Stomach (tissue), 9 donors: ENCODE measurements around the gene NCKAP5. TPM values are rescaled to one million over a fixed set of nuclear protein-coding genes. Genes with fewer than 3 reads are reported as not detected.

Experiments
- DNase-seq, 2 donors: peaks; one replicate each; pipeline versions ENCODE4 v3.0.0 to v3.0.0-alpha.2; 2013 to 2019
- H3K27ac ChIP-seq, 5 donors: fragments of 200-600 bp in 4 of 5; sonication (generic) in 4 of 5; one replicate each; pipeline ENCODE4 v1.5.1; 2013 to 2019; ENCODE audit warnings: mild to moderate bottlenecking in 1 of 5, moderate library complexity in 1 of 5
- H3K27me3 ChIP-seq, 3 donors: fragments of 200-600 bp; sonication (generic); one replicate each; pipeline ENCODE4 v1.5.1; 2017 to 2019; ENCODE audit warnings: mixed run types in 1 of 3
- H3K36me3 ChIP-seq, 4 donors: fragments of 200-600 bp; sonication (generic); 1 replicate in 3 of 4; 2 replicates in 1 of 4; pipeline ENCODE4 v1.5.1; 2016 to 2019
- H3K4me1 ChIP-seq, 4 donors: fragments of 200-600 bp; sonication (generic); one replicate each; pipeline ENCODE4 v1.5.1; 2016 to 2019
- H3K4me3 ChIP-seq, 4 donors: fragments of 200-600 bp; sonication (generic) in 3 of 4; one replicate each; pipeline ENCODE4 v1.5.1; 2016 to 2019; ENCODE audit warnings: mild to moderate bottlenecking in 1 of 4
- H3K9me3 ChIP-seq, 4 donors: fragments of 200-600 bp; sonication (generic); one replicate each; pipeline ENCODE4 v1.5.1; 2016 to 2019
- EP300 ChIP-seq: sonication (generic); formaldehyde crosslinking; IDR thresholded peaks from one replicate; pipeline ENCODE4 v1.6.1; 2017; ENCODE audit warnings: antibody characterized with exemption
- POLR2A ChIP-seq, 4 donors: fragments of 450-650 bp; IDR thresholded peaks; one replicate each; pipeline ENCODE4 v1.6.1; 2016; ENCODE audit warnings: antibody characterized with exemption in 4 of 4, control low read depth in 2 of 4, mild to moderate bottlenecking in 1 of 4, moderate library complexity in 1 of 4
- POLR2AphosphoS5 ChIP-seq, 3 donors: sonication (generic); formaldehyde crosslinking; IDR thresholded peaks; one replicate each; pipeline ENCODE4 v1.6.1; 2016; ENCODE audit warnings: antibody characterized with exemption in 3 of 3
- WGBS, 5 donors: extraction: QIAGEN DNeasy Blood & Tissue Kit in 3 of 5; methylation state at CpG; one replicate each; pipeline versions ENCODE4 v1.1.5 to v1.1.7; 2013 to 2018; 5-methylcytosine and 5-hydroxymethylcytosine counted together
- intact Hi-C: fragments of 100-400 bp; cut with DNase I; formaldehyde crosslinking; loops from one replicate; pipeline ENCODE4 v1.15.1; 2023; ENCODE audit warnings: low total_unique reads
- polyA plus RNA-seq, 3 donors: library from polyadenylated mRNA; stranded (reverse); fragments of 200-250 nt; gene quantifications; one replicate each; pipeline ENCODE4 v1.2.3, GENCODE V29; 2013
- total RNA-seq, 5 donors: library from RNA; depleted of rRNA; stranded (reverse); fragments of >200 nt; gene quantifications; one replicate each; pipeline versions ENCODE4 v1.1.0 to v1.2.3, GENCODE V29; 2014 to 2016
- TF ChIP-seq, protein P1 (sequence below), 7 experiments: fragments of 450-650 bp in 4 of 7; fragments of 200-600 bp in 3 of 7; sonication (generic) in 3 of 7; IDR thresholded peaks; one replicate each; pipeline ENCODE4 v1.5.1; 2016 to 2019; ENCODE audit warnings: antibody characterized with exemption in 7 of 7, control low read depth in 2 of 7, mild to moderate bottlenecking in 1 of 7
- donor health status: healthy with polysubstance abuse.
- donor health status: Bipolar disorder and iron deficiency.
- donor health status: healthy.

Gene NCKAP5
- total and polyA plus RNA-seq, 8 donors = 0.58 to 8.0 (median 1.6) TPM; not detected in 1

DNA sequence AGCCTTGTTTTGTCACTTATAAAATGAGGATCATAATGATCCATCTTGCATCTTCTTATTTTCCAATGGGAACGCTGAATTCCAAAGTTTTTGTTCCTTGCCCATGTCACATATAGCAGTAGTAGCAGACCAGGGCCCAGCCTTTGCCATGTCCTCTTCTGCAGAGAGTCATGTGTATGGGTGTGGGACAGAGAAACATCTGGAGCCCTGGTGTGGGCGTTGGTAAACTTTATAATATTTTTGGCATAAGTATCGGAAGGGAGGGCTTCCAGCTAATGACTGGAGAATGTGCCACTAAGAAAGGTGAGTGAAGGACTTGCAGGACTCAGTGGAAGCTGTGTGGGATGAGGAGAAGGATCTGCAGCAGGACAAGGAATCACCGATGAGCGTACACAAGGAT, 157.2 kb downstream of the NCKAP5 start:
- WGBS, 5 donors = 85 to 90% (median 88%) methylated on average over 5 of the region's 5 CpGs
- Histone ChIP-seq H3K9me3 (no peaks in the 10 kb centered on the region), H3K36me3 (no peaks in the 10 kb centered on the region), H3K27ac (no peak overlapping the region), H3K4me1 (no peaks in the 10 kb centered on the region), H3K4me3 (no peak overlapping the region), H3K27me3 (no peaks in the 10 kb centered on the region)
- intact Hi-C loops = no loop called here
- DNase-seq = no peak
- TF ChIP-seq, protein P1, sequence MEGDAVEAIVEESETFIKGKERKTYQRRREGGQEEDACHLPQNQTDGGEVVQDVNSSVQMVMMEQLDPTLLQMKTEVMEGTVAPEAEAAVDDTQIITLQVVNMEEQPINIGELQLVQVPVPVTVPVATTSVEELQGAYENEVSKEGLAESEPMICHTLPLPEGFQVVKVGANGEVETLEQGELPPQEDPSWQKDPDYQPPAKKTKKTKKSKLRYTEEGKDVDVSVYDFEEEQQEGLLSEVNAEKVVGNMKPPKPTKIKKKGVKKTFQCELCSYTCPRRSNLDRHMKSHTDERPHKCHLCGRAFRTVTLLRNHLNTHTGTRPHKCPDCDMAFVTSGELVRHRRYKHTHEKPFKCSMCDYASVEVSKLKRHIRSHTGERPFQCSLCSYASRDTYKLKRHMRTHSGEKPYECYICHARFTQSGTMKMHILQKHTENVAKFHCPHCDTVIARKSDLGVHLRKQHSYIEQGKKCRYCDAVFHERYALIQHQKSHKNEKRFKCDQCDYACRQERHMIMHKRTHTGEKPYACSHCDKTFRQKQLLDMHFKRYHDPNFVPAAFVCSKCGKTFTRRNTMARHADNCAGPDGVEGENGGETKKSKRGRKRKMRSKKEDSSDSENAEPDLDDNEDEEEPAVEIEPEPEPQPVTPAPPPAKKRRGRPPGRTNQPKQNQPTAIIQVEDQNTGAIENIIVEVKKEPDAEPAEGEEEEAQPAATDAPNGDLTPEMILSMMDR (IDR thresholded peaks at IDR 0.05) = no peak
- TF ChIP-seq POLR2AphosphoS5 (IDR thresholded peaks at IDR 0.05) (no peak), POLR2A (IDR thresholded peaks at IDR 0.05) (no peak), EP300 (no peak)

DNA sequence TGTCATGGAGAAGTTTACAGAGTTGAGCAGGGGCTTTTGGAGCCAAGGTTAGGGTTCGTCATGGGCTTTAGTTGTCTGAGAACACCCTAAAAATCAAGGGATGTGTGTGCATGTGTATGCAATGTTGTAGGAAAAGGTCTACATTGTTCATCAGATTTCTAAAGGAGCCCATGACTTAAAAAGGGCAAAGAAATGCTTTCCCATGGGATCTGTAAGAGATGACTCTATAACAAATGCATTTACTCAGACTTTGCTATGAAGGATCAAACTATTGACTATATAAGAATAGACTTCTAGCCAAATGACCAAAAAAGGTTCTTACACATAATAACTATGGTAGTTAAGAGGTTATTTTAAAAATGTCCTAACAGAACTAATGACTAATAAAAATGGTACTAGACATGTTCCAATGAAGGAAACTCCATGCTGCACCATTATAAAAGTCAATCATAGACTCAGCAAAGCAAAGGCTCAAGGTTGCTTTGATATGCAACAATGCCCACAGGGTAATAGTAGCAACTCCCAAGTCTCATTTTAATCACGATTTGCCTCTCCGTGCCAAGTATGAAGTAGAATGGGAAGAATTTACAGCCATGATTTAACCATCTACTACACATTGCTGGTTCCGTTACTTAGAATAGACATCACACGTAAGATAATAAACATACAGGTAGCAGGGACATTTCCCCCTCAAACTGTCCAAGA, 158.5 kb downstream of the NCKAP5 start:
- TF ChIP-seq POLR2AphosphoS5 (IDR thresholded peaks at IDR 0.05) (no peak), POLR2A (IDR thresholded peaks at IDR 0.05) (no peak), EP300 (no peak)
- TF ChIP-seq, protein P1 (IDR thresholded peaks at IDR 0.05) = no peak
- intact Hi-C loops = no loop called here
- WGBS, 5 donors = 84 to 92% (median 88%) methylated on average over 5 of the region's 5 CpGs
- Histone ChIP-seq H3K36me3 (no peaks in the 10 kb centered on the region), H3K27ac (no peak overlapping the region), H3K4me1 (no peaks in the 10 kb centered on the region), H3K4me3 (no peak overlapping the region), H3K9me3 (no peaks in the 10 kb centered on the region), H3K27me3 (no peaks in the 10 kb centered on the region)
- no peak for DNase-seq

DNA sequence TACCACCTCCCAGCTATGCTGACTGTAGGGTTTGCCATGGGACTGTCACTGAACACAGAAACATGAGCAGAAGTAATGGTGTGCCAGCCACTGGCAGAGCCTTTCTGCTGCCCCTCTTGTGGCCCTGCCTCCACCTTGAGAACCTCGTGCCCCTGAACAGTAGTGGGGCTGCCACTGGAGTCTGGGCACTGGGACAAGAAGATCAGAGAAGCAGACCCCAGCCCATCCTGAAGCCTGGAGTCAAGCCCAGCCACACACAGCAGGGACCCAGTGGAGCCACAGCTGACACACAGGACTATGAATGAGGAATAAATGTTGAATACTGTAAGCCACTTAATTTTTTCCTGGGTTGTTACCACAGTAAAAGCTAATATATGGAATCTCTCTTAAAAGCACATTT, 159.6 kb downstream of the NCKAP5 start:
- H3K9me3 ChIP-seq = no peaks in the 10 kb centered on the region
- H3K27ac ChIP-seq = no peak overlapping the region
- no peak for DNase-seq
- H3K36me3 ChIP-seq = no peaks in the 10 kb centered on the region
- 40 to 65% (median 58%) methylated on average over 1 of the region's 1 CpG for WGBS, 5 donors
- no peak overlapping the region for H3K4me3 ChIP-seq
- TF ChIP-seq EP300 (no peak), POLR2AphosphoS5 (IDR thresholded peaks at IDR 0.05) (no peak)
- no peaks in the 10 kb centered on the region for H3K4me1 ChIP-seq
- intact Hi-C loops = no loop called here
- no peaks in the 10 kb centered on the region for H3K27me3 ChIP-seq

- TF ChIP-seq POLR2A (IDR thresholded peaks at IDR 0.05) (no peak), EP300 (no peak), POLR2AphosphoS5 (IDR thresholded peaks at IDR 0.05) (no peak)
- TF ChIP-seq, protein P1 (IDR thresholded peaks at IDR 0.05) = no peak
- Histone ChIP-seq H3K36me3 (no peaks in the 10 kb centered on the region), H3K4me1 (no peaks in the 10 kb centered on the region), H3K9me3 (no peaks in the 10 kb centered on the region), H3K27me3 (no peaks in the 10 kb centered on the region), H3K4me3 (no peak overlapping the region), H3K27ac (no peak overlapping the region)
- 74 to 79% (median 77%) methylated on average over 8 of the region's 8 CpGs for WGBS, 5 donors
- DNase-seq = no peak
- intact Hi-C loops = no loop called here
Observed at GRCh38 chr2:133407341-133407740, 160.9 kb downstream of the NCKAP5 start.

DNA sequence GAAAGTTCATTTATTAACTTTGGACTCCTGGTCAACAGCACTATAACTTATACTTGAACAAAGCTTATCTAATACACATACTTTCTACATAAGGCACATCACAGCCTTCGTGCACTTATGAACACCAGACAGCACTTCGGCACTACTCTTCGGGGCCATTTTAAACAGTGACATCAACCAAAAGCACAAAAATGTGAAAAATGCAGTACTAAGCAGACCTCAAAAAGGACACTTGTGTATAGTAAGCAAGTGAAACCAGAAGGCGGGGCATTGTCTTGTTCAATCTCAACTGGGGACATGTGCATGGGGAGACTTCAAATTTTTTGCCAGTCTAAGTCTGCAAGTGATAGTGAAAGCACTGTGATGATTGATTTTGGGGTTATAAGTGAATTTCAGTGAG, 163.0 kb downstream of the NCKAP5 start:
- 78 to 90% (median 80%) methylated on average over 4 of the region's 4 CpGs for WGBS, 5 donors
- no peak overlapping the region for H3K27ac ChIP-seq
- H3K4me3 ChIP-seq = no peak overlapping the region
- no peak for DNase-seq
- no peaks in the 10 kb centered on the region for H3K36me3 ChIP-seq
- no peaks in the 10 kb centered on the region for H3K27me3 ChIP-seq
- H3K9me3 ChIP-seq = no peaks in the 10 kb centered on the region
- TF ChIP-seq, protein P1 (IDR thresholded peaks at IDR 0.05) = no peak
- TF ChIP-seq EP300 = no peak
- no peak for TF ChIP-seq POLR2A (IDR thresholded peaks at IDR 0.05)
- no peak for TF ChIP-seq POLR2AphosphoS5 (IDR thresholded peaks at IDR 0.05)
- no peaks in the 10 kb centered on the region for H3K4me1 ChIP-seq
- intact Hi-C loops = no loop called here
